ENCODE measurements around the gene PDILT.

GRCh38 chr16:20383106-20384029 is 21.2 kb downstream of the PDILT start:
- TF ChIP-seq, protein P1, sequence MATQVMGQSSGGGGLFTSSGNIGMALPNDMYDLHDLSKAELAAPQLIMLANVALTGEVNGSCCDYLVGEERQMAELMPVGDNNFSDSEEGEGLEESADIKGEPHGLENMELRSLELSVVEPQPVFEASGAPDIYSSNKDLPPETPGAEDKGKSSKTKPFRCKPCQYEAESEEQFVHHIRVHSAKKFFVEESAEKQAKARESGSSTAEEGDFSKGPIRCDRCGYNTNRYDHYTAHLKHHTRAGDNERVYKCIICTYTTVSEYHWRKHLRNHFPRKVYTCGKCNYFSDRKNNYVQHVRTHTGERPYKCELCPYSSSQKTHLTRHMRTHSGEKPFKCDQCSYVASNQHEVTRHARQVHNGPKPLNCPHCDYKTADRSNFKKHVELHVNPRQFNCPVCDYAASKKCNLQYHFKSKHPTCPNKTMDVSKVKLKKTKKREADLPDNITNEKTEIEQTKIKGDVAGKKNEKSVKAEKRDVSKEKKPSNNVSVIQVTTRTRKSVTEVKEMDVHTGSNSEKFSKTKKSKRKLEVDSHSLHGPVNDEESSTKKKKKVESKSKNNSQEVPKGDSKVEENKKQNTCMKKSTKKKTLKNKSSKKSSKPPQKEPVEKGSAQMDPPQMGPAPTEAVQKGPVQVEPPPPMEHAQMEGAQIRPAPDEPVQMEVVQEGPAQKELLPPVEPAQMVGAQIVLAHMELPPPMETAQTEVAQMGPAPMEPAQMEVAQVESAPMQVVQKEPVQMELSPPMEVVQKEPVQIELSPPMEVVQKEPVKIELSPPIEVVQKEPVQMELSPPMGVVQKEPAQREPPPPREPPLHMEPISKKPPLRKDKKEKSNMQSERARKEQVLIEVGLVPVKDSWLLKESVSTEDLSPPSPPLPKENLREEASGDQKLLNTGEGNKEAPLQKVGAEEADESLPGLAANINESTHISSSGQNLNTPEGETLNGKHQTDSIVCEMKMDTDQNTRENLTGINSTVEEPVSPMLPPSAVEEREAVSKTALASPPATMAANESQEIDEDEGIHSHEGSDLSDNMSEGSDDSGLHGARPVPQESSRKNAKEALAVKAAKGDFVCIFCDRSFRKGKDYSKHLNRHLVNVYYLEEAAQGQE (IDR thresholded peaks at IDR 0.05; ENCODE audit: unreplicated experiment): no peak
- peak; percentile 85 to 86 for TF ChIP-seq CTCF (conservative IDR thresholded peaks at IDR 0.05; ENCODE audit: low read depth in 2 of 2)
- no peak for TF ChIP-seq CREB1 (CRISPR knock-in tag; IDR thresholded peaks at IDR 0.05; ENCODE audit: low read depth)
- no peak for TF ChIP-seq EZH2 (IDR thresholded peaks at IDR 0.05; ENCODE audit: low read depth, unreplicated experiment)
- TF ChIP-seq POLR2AphosphoS5 (IDR thresholded peaks at IDR 0.05; ENCODE audit: low read depth): no peak
- no peak for TF ChIP-seq JUNB (IDR thresholded peaks at IDR 0.05; ENCODE audit: unreplicated experiment)
